GM19438 (cell line): ENCODE measurements around the gene MOXD1.
"Not testable (repeated sequence)": the region's sequence is repeated elsewhere in the genome, so short reads cannot be mapped to it uniquely, and the experiment has no call there.

Experiments
- ATAC-seq: cut with Tn5 transposase; IDR thresholded peaks from one replicate; pipeline ENCODE4 v1.9.1; 2021; ENCODE audit warnings: low read depth; ENCODE audit not compliant: unreplicated experiment

MOXD1 gene

DNA sequence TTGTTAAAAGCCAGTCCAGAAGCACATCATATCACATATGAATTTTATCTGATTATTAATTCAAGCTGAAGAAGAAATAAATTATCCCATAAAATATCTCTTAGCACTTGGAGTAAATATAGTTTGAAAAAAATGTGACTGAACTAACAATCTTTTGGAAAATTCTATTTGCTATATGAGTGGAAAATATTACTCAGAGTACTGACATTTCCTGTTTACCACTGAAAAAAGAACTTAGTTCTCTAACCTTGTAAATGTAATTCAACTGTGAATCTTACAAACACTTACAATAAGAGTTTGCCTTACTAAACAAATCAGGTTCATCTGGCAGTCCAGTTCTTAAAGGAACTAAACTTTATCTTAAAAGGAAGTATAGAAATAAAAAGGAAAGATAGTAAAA, 44.2 kb downstream of the MOXD1 start:
- no peak for ATAC-seq

DNA sequence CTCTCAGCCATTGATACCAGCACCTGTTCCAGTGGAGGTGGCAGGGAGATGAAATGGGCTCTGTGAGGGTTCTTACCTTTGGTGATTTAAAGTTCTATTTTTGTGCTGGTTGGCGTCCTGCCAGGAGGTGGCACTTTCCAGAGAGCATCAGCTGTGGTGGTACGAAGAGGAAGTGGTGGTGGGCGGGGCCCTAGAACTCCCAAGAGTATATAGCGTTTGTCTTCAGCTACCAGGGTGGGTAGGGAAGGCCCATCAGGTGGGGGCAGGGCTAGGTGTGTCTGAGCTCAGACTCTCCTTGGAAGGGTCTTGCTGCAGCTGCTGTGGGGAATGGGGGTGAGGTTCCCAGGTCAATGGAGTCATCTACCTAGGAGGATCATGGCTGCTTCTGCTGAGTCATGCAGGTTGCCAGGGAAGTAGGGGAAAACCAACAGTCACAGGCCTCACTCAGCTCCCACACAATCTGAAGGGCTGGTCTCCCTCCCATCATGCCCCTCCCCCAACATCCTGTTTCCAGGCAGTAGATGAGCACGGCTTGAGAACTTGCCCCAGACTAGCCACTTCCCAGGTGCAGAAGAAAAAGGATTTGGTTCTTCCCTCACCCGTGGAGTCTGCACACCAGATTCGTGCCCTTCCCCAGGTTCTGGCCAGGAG, 46.6 kb downstream of the MOXD1 start:
- ATAC-seq, result peak; percentile 68

- not testable (repeated sequence) for ATAC-seq
Measured at GRCh38 chr6:132351986-132352385, 49.3 kb downstream of the MOXD1 start.

DNA sequence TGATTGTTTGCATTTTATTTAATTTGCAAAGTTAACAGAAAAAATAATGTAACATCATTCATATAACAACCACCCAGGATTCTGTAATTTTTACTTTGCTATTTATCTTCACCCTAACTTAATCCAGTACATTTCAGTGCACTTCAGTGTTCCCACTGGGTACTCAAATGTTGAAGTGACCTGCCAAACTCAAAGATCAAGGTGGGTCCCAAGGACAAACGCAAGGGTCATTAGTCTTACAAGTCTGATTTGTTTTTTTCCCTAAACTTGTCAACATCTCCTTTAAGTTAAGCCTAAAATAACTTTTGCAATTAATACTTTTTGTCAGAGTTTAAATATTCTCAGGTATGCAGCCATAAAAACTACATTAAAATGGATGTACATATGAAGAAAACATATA, 53.0 kb downstream of the MOXD1 start:
- no peak for ATAC-seq

DNA sequence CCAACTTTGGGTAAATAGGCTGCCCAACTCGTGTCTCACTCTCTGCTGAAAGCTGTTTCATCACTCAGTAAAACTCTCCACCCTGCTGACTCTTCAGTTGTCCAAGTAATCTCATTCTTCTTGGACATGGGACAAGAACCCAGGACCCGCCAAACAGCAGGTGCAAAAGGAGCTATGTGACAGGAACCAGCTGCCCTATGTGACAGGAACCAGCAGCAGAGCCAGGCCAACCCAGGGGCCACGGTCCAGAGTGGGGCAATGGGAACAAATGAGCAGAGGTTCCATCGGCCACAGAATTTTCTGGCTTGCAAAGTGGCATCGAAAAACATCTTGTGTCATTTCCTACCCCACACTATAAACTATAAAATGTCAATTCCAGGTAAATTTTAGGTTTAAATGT, 56.5 kb downstream of the MOXD1 start:
- ATAC-seq, result no peak

- ATAC-seq, result no peak
Measured at GRCh38 chr6:132341646-132342045, 59.6 kb downstream of the MOXD1 start.

- ATAC-seq, result no peak
Measured at GRCh38 chr6:132334521-132334885, 66.8 kb downstream of the MOXD1 start.

DNA sequence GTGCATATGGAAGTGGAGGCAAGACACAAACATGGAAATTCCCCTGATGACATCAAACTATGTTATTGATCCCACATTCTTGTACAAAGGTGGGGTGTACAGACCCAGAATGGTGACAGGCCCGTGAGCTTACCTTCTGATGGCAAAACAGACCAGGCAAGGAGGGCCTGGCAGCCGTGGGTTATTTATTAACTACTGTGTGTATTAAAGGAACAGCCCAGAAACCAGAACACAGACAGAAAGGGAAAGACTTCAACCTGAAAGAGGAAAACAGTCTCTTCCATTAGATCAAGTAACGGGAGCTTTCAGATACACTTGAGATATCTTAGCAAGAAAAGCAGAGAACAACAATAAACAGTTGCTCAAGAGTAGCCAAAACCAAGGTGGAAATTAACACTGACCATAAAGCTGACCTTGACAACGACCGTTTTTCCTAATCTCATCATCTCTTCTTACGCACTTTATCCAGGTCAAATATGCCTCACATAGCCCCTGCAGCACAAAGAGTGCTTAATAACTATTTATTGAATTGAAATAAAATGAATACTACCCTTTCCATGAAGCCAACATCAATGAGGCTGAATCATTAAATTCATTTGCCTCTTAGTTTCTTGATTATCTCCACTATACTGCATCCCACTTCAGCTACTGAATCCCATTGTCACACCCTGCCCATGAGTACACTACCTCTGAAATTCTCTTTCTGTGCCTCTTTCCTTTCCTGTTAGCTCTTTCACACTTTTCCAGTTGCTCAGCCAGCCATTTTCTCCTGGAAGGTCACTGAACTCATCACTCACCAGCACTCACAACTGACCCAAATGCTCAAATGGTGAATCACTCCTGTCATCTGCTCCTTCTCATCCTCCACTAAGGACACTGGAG, 67.4 kb downstream of the MOXD1 start:
- ATAC-seq, result no peak

DNA sequence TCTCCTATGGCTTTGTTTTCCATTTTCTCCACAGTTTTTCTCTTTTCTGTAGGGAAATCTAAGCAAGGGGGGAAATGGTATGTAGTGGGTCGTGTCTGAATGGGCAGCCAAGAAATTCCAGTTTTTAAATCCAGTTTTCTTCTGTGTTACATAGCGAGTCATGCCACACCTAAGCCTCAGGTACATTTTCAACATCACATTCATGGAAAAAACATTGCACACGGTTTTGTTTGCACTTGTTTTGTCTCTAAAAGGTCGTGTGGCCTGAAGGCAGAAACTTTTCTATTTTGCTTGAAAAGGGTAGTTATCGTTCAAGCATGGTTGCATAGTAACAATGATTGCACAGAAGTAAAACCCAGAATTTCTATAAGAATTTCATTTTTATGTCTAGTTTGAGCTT, 70.5 kb downstream of the MOXD1 start:
- ATAC-seq, result no peak

- ATAC-seq, result no peak
Measured at GRCh38 chr6:132322398-132322797, 78.9 kb downstream of the MOXD1 start.

- ATAC-seq, result no peak
Measured at GRCh38 chr6:132320007-132320406, 81.3 kb downstream of the MOXD1 start.

DNA sequence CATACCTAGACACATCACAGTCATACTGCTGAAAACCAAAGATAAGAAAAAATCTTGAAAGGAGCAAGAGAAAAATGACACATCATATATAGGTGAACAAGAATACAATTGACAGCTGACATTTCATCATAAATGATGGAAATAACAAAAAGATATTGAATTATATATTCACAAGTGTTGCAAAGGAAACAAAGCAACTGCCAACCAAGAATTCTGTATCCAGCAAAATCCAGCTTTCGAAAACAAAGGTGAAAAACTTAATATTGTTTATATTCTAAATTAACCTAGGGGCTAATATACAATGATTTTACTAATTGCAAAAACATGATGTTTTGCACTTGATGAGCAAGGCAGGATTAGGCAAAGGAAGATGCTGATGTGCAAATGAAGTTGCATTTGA, 84.3 kb downstream of the MOXD1 start:
- ATAC-seq, result no peak

- peak; percentile 64 for ATAC-seq
Measured at GRCh38 chr6:132314432-132314831, 86.8 kb downstream of the MOXD1 start.

DNA sequence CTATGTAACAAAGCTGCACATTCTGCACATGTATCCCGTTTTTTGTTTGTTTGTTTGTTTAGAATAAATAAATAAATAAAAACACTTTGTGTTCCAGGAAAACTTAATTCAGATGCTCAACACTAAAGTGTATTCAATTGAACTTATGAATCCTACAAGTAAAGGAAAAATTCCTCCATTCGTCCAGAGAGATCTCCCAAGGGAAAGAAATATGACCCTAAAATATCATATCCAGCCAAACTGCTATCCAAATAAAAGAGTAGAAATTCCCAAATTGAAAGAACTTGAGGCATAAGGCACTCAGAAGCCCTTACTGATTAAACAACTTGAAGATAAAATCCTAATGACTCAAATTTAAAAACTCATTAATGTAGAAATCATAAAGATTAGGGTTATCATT, 90.4 kb downstream of the MOXD1 start:
- ATAC-seq, result no peak

GRCh38 chr6:132310151-132310550, 91.1 kb downstream of the MOXD1 start:
- ATAC-seq, result not testable (repeated sequence)

DNA sequence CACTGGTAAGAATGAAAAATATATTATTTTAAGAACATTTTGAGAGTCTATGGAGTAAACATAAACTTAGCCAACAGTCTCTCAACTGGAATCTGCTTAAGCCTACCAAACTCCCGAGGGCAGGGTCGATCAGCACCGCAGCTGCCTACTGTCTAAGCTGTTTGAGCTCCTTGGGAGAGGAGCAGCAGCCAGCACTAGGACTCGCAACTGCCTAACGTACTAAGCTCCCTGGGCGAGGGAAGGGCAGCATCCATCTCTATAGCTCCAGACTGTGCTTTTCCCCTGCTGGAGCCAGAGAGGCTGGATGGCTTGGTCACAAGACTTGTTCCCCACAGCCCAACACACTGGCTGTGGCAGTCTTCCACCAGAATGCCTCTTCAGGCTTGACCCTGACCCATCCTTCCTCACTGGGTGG, 96.4 kb downstream of the MOXD1 start:
- no peak for ATAC-seq

- ATAC-seq, result peak; percentile 80
Measured at GRCh38 chr6:132300323-132300949, 100.8 kb downstream of the MOXD1 start.

- ATAC-seq, result no peak
Measured at GRCh38 chr6:132298344-132298949, 102.8 kb downstream of the MOXD1 start.

- no peak for ATAC-seq
Measured at GRCh38 chr6:132289756-132290155, 111.5 kb downstream of the MOXD1 start.

DNA sequence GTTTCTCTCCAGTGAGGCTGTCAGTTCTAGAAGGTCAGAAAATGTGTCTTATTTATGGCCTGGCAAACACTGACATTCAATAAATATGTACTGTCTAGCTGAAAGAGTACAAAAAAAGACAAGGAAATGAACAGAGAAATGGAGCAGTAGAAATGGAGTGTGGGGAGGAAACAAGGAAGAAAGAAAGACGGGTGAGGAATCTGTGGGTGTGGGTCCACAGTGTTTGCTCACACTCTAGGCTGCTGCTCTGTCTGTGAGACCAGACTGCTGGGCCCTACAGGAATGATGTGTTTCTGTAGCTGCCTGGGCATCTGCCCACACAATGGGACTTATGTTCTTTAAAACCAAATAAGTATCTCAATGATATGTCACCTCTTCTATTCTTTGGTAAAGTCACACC, 114.2 kb downstream of the MOXD1 start:
- ATAC-seq, result no peak

GRCh38 chr6:132286298-132287019, 114.8 kb downstream of the MOXD1 start:
- ATAC-seq, result no peak
